HS-27A (cell line): ENCODE measurements around the gene NXN.
"Not testable (repeated sequence)": the region's sequence is repeated elsewhere in the genome, so short reads cannot be mapped to it uniquely, and the experiment has no call there.

Source experiments
- DNase-seq: peaks from one replicate; pipeline ENCODE4 v3.0.0-alpha.2; 2012; ENCODE audit warnings: low read depth, missing footprints

Gene NXN

GRCh38 chr17:1006054-1006453 is 26.5 kb upstream of the NXN start:
- DNase-seq, result no peak

GRCh38 chr17:1005361-1005946 is 25.9 kb upstream of the NXN start:
- DNase-seq, result no peak

- no peak for DNase-seq
Observed at GRCh38 chr17:1004769-1005295, 25.3 kb upstream of the NXN start.

DNA sequence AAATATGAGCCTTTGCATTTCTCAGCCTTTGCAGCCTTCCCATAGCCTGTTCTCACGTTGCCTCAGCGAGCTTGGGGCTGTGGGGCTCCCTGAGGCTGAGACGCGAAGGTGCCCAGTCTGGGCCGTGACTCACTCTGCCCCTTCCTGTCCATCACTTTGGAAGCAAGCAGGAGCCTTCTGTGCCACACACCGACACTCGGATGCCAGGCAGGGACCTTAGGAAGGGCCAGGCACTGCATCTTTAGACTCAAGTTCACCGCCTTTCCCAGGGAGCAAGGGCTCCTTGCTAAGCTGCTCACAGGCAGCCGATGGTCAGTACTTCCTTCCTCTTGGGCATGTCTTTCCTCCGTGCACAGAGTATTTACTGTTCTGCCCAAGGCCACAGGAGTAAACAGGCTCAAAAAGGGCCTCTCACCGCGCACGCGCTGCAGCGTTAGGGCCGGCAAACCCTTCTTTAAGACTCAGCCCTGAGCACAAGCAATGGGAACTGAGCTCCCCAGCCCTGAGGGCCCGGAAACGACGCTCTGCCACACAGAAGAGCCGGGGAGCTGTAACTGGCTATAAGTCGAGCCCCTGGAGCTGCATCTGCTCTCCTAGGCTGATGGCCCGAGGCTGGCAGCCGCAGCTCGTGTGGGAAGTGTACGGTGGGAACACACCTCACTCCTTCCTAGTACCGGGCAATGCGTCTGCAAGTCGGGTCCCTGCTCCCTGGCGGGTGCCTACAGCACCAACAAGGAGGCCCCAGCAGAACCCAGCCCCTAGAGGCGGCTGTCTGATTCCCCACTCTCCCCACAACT is 24.6 kb upstream of the NXN start:
- DNase-seq, result no peak

DNA sequence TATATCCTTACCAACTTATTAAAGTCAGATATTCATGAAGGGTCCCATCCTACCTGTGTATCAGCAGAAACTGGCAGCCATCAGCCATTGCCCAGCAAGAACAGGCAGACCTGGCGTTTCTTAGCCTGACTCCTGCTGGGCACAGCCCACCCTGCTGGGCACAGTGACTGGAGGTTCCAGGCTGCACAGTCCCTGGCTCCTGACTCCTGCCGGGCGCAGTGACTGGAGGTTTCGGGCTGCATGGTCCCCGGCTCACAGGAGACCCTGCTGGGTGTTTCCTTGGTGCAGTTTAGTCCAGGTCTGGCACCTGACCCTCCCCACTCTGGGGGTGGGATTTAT is 24.0 kb upstream of the NXN start:
- no peak for DNase-seq

GRCh38 chr17:1002771-1003555 is 23.4 kb upstream of the NXN start:
- no peak for DNase-seq

- no peak for DNase-seq
Observed at GRCh38 chr17:1002412-1002753, 22.8 kb upstream of the NXN start.

DNA sequence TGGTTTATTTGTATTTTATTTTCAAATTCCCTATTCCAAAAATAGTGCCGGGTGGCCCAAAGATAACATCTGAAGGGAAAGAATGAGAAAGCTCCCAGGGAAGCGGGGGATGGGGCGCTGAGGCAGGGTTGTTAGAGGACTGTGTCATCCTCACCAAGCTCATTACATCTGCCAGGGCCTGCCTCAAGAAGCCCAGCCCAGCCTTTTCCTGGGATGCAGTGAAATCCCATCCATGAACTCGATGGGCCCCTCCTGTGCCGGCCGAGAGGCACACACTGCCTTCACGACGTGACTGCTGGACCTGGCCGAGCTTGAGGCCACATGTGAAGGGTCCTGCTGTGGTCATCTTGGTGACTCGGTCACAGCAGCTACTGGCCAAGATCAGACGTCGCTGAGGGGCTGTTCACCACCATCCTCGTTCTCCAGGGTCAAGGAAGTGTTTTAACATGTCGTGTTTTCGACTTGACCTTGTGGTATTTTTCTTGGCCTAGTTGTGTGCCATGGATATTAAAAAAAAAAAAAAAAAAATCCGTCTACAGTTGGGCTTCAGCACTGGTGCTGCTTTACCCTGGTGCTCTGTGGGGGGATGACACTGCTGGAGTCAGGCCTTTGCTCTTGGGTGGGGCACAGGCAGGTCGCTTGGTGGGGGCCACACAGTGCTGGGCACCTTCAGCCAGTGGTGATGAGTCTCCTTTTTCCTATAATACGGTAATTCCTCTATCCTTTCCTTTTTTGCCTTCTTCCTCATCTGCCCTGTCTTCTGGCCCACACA is 22.2 kb upstream of the NXN start:
- no peak for DNase-seq

DNA sequence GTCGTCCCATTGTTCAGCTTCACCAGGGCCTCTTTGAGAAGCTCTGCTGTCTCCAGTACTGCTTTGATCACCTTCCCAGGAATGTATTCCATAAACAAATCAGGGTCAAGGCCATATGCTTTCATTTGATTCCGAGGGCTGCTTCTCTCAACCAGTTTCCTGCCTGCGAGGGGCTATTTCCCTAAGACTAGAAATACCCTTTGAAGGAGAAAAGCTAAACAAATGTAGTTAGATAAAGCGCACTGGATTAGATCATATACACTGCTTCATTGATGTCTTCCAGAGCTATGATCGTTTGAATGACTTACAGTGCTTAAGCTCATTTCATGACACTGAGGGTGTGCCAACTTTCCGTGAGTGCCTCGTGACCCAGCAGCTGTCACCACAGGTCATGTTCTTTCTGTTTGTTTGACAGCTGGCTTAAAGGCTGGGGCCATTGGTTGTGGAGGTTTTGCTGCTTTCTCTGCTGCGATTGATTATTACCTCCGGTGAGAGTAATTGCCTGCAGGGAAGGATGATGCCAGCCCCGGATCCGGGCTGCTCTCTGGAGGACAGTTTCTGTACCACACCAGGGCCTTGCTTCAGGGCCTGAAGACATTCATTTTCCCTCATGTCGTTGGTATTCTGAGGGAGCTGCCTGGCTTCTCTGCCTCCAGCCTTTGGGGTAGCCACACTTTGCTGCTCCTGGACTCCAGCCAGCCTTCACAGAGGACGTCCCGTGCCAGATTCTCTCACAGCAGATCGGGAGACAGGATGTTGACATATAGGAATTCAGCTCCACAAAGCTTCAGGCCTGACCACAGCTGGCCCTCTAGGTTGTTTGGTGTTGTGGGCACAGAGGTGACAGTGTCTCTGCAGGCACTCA is 21.3 kb upstream of the NXN start:
- no peak for DNase-seq

DNA sequence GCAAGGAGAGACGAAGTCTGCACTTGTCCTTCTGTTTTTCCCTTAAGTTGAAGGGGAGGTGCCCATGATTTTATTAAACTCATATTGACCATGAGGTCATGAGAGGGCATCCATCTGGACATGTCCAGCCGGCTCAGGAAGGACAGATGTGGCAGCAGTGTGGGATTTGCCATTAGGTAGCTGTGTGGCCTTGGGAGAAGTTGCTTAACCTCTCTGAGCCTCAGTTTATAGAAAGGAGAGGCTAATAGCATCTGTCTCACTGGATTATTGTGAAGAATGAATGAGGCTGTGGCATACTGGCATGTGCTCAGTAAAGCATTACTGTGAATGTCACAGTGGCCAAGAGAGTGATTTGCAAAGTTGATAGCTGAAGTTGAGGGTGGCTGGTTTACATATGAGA is 18.5 kb upstream of the NXN start:
- no peak for DNase-seq

DNA sequence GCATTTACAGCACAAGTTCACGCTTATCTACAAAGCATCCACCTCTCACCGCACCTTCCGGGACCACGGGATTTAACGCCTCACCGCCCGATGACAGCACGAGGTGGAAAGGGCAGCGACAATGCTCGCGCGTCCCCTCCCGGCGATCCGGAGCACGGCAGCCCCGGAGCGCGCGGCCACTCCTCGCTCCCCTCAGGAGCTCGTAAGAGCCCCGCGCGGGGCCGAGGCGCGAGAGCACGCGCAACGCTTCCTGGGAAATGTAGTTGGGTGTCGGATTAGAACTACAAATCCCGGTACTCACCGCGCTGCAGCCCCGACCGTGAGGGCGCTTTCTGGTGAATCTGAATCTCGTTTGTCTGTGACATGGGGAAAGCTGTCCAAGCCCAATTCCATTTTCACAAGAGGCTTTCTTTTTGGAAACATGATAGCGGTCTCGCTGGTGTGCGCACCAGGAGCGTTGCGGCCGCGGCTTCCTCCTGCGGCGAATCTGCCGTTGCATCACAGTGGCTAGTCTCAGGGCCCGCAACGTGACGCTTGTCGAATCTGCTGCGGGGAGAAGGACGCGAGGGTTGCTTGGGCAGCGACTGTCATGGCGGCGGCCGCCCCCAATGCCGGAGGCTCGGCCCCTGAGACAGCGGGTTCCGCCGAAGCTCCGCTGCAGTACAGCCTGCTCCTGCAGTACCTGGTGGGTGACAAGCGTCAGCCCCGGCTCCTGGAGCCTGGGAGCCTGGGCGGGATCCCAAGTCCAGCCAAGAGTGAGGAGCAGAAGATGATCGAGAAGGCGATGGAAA is 17.2 kb upstream of the NXN start, which contains the start of gene TIMM22:
Gene TIMM22, plus strand, starts transcription at position 576 of the 791 bp plus-strand sequence. Its CDS starts 14 bp downstream, at position 590.
- peak; percentile 79 for DNase-seq

DNA sequence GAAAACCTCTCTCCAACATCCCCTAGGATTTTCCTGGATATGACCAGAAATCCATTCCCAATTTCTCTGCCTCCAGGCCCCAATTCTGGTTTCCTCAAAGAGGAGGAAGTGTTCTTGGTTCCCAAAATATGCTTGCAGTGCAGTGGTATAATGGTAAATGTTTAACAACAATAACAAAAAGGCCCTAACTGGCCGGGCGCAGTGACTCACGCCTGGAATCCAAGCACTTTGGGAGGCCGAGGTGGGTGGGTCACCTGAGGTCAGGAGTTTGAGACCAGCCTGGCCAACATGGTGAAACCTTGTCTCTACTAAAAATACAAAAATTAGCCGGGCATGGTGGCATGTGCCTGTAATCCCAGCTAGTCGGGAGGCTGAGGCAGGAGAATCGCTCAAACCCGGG is 15.7 kb upstream of the NXN start:
- not testable (repeated sequence) for DNase-seq

GRCh38 chr17:992933-993332 is 13.4 kb upstream of the NXN start:
- no peak for DNase-seq

DNA sequence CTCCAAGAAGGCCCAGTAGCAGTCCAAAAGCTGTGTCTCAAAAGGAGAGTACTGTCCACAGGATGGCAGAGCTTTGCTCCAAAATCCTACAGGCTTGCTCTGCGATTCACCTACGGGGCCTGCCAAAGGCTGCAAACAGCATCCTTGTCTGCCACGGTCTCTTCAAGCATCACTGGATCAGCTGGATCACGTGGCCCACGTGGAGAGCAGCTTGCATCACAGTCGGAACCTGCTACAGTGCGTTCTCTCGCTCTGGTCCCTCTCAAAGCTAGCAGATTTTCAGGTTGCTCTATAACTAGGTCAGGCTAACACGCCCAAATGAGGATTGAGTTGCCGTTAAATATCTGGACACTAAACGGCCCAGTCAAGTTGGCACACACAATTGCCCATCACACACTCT is 9.0 kb upstream of the NXN start:
- DNase-seq, result no peak

DNA sequence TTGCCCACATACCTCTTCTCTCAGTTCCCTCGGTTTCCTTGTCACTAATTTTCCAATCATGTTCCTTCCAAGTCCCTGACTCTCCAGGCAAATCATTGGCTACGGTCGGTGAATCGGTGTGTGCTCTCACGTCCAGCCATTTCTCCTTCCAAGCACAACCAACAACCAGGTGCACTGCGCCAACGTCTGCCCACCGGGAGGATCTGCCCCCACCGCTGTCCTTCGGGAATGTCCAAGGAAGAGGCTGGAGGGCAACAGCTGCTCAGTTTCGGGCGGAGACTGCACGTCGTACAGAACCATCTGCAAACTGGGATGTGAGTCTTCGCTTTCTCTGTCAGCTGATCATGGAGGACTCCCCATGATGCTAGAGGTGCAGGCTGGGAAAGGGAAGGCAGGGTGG is 8.4 kb upstream of the NXN start:
- no peak for DNase-seq

GRCh38 chr17:986322-986929 is 6.8 kb upstream of the NXN start:
- DNase-seq, result no peak

- no peak for DNase-seq
Observed at GRCh38 chr17:983921-984320, 4.3 kb upstream of the NXN start.

DNA sequence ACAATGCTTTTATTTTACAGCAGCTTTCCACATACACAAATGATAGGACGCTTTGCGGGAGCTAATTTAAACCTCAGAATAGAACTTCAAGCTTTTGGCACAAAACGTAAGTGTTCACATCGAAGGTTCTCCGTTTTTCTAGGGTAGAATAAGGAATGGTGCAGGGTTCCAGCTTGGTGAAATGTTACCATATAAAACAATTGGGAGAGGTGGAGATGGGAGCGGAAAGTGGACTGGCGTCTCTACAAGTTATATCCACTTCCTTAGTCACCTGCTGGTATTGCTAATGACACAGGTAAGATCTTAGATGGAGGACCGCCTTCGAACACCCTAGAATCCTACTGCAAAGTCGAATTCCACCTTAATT is 1.7 kb upstream of the NXN start:
- DNase-seq, result no peak

GRCh38 chr17:980406-981291 is 1.1 kb upstream of the NXN start:
- DNase-seq, result no peak
